Measurements from ENCODE around the gene ERICH4.

Gene ERICH4

DNA sequence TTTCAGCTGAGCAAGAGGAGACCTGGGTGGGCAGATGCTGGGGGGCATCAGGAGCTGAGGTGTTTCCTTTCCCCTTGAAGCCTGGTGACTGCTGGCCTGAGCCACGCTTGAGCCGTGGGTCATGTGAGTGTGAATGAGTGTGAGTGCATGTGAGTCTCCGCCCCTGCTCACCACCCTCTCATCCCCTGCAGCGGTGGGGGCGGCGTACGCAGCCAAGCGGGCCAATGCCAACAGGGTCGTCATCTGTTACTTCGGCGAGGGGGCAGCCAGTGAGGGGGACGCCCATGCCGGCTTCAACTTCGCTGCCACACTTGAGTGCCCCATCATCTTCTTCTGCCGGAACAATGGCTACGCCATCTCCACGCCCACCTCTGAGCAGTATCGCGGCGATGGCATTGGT, 21.0 kb upstream of the ERICH4 start:
- DNase-seq (ENCODE audit: low spot score), result no peak
- in situ Hi-C loops (cut with MboI; ENCODE audit: low sequenced_read_pairs, unreplicated experiment), result no loop called here
- TF ChIP-seq, protein P1, sequence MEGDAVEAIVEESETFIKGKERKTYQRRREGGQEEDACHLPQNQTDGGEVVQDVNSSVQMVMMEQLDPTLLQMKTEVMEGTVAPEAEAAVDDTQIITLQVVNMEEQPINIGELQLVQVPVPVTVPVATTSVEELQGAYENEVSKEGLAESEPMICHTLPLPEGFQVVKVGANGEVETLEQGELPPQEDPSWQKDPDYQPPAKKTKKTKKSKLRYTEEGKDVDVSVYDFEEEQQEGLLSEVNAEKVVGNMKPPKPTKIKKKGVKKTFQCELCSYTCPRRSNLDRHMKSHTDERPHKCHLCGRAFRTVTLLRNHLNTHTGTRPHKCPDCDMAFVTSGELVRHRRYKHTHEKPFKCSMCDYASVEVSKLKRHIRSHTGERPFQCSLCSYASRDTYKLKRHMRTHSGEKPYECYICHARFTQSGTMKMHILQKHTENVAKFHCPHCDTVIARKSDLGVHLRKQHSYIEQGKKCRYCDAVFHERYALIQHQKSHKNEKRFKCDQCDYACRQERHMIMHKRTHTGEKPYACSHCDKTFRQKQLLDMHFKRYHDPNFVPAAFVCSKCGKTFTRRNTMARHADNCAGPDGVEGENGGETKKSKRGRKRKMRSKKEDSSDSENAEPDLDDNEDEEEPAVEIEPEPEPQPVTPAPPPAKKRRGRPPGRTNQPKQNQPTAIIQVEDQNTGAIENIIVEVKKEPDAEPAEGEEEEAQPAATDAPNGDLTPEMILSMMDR (IDR thresholded peaks at IDR 0.05; ENCODE audit: borderline replicate concordance, control extremely low read depth, extremely low read depth, insufficient read depth, missing control alignments), result no peak

DNA sequence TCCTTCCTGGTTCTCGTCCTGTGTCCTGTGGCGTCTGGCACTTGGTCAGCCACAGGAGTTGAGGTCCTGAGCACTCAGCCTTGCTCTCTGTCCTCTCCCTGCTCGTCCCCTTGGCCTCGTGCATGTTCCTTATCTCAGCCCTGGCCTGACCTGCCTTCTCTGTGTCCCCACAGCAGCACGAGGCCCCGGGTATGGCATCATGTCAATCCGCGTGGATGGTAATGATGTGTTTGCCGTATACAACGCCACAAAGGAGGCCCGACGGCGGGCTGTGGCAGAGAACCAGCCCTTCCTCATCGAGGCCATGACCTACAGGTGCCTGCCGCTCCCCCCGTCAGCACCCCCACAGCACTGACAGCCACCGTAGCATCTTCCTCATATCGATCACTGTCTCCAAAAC, 20.5 kb upstream of the ERICH4 start:
- TF ChIP-seq, protein P1 (IDR thresholded peaks at IDR 0.05; ENCODE audit: borderline replicate concordance, control extremely low read depth, extremely low read depth, insufficient read depth, missing control alignments), result no peak
- DNase-seq (ENCODE audit: low spot score), result no peak
- in situ Hi-C loops (cut with MboI; ENCODE audit: low sequenced_read_pairs, unreplicated experiment), result no loop called here

DNA sequence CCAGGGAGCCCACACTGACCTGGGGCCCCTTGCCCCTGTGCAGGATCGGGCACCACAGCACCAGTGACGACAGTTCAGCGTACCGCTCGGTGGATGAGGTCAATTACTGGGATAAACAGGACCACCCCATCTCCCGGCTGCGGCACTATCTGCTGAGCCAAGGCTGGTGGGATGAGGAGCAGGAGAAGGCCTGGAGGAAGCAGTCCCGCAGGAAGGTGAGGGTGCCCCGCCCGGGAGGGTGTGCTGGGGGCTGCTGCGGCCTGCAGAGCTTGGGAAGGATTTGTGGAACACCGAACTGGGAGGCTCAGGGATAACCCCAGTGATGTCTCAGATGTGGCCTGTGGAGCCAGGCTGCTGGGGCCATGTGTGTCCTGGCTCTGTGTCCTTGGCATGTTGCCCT, 20.0 kb upstream of the ERICH4 start:
- TF ChIP-seq, protein P1 (IDR thresholded peaks at IDR 0.05; ENCODE audit: borderline replicate concordance, control extremely low read depth, extremely low read depth, insufficient read depth, missing control alignments), result no peak
- DNase-seq (ENCODE audit: low spot score), result no peak
- in situ Hi-C loops (cut with MboI; ENCODE audit: low sequenced_read_pairs, unreplicated experiment), result no loop called here

DNA sequence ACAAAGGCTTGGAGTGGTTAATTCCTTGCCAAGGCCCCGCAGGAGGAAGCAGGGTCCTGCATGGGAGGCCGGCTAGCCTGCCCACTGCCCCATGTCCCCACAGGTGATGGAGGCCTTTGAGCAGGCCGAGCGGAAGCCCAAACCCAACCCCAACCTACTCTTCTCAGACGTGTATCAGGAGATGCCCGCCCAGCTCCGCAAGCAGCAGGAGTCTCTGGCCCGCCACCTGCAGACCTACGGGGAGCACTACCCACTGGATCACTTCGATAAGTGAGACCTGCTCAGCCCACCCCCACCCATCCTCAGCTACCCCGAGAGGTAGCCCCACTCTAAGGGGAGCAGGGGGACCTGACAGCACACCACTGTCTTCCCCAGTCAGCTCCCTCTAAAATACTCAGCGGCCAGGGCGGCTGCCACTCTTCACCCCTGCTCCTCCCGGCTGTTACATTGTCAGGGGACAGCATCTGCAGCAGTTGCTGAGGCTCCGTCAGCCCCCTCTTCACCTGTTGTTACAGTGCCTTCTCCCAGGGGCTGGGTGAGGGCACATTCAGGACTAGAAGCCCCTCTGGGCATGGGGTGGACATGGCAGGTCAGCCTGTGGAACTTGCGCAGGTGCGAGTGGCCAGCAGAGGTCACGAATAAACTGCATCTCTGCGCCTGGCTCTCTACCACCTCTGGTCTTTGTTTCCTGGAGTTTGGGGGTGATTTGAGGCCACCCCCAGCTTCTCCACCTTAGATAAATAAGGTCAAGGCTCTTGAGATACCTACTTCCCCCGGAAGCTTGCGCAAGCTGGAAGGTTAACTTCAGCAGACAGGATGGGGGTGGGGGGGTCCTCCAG, 18.4 kb upstream of the ERICH4 start:
- TF ChIP-seq, protein P1 (IDR thresholded peaks at IDR 0.05; ENCODE audit: borderline replicate concordance, control extremely low read depth, extremely low read depth, insufficient read depth, missing control alignments), result no peak
- no peak for DNase-seq (ENCODE audit: low spot score)
- in situ Hi-C loops (cut with MboI; ENCODE audit: low sequenced_read_pairs, unreplicated experiment), result no loop called here

DNA sequence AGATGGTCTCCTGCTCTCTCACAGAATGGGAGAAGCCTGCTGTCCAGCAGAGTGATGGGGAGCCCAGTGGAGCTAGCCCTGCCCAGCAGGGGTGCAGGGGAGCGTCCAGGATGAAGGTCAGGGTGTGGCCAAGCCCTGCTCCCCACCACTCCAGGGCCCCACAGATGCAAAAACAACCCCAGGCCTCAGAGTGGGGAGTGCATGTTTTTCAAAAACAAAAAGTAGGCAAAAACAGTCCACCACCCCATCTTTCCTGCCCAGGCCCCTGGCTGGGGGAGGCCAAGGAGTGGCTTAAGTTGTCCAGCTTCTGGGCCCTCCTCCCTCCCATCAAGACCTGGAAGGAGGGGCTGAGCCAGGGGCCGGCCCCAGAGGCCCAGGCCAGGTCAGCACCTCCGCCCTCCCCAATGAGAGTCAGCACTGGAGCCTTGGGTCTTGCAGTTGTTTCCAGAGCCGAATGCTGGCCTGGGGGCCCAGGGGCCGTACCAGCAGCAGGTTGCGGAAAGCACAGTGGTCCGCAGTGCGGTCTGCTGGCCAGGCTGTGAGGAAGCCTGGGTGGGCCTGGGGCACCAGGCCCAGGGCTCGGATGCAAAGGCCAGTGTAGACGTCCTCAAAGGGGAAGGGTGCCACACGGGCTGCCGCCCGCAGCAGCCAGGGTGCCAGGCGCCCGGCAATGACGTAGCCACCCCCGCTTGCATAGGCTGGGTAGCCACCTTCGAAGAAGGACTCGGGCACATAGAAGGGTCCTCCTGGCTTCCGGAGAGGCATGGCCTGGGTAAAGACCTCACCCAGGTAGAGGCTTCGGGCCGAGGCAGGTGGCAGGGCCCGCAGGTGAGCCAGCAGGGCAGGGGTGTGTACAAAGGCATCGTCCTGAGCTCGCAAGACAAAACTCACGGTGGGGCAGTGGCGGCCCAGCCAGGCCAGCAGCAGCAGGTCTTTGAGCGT, 17.5 kb upstream of the ERICH4 start:
- TF ChIP-seq, protein P1 (IDR thresholded peaks at IDR 0.05; ENCODE audit: borderline replicate concordance, control extremely low read depth, extremely low read depth, insufficient read depth, missing control alignments), result no peak
- no peak for DNase-seq (ENCODE audit: low spot score)
- in situ Hi-C loops (cut with MboI; ENCODE audit: low sequenced_read_pairs, unreplicated experiment), result no loop called here

DNA sequence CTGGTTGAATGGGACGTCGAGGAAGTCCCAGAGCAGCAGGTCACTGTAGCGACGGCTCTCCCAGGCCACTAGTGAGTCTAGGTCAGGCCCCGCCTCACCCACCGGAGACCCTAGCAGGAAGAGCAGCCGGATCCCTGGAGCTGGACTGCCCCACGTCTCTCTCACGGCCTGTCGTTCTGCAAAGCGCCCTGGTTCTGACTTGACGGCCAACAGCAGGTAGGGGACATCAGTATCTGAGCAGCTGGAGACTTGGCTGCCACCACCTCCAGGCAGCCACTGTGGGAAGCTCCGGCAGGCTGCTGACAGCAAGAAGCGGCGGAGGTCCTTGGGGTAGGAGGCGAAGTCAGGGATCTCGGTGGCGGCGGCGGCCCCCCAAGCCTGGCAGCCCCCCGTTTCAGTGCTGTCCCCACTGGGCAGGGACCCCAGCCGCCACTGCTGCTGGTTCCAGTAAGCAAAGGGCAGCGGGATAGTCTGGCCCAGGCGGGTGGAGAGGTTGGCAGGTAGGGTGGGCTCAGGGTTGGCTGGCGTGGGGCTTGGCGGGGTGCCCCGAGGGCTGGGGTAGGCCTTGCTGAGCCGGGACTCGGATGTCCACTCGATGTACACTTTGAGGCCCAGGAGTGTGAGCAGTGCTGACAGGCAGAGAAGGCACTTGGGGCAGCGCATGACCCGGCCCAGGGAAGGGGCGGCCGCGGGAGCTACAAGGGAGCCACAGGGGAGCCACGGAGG, 16.7 kb upstream of the ERICH4 start:
- no peak for DNase-seq (ENCODE audit: low spot score)
- TF ChIP-seq, protein P1 (IDR thresholded peaks at IDR 0.05; ENCODE audit: borderline replicate concordance, control extremely low read depth, extremely low read depth, insufficient read depth, missing control alignments), result no peak

More for the DNA sequence above, 16.7 kb upstream of the ERICH4 start:
- in situ Hi-C loops (cut with MboI; ENCODE audit: low sequenced_read_pairs, unreplicated experiment), result no loop called here

Data from GM13976 (cell line).